GM18526 (cell line): Measurements from ENCODE around the gene FOXO6.

Experiments
- POLR2A ChIP-seq: IDR thresholded peaks from 3 replicates; pipeline ENCODE4 v1.6.1; 2011; ENCODE audit not compliant: insufficient read length; ENCODE audit errors: extremely low read depth

FOXO6 gene

GRCh38 chr1:41394959-41395956, 34.0 kb downstream of the FOXO6 start:
- TF ChIP-seq POLR2A = no peak

GRCh38 chr1:41396084-41396483, 34.9 kb downstream of the FOXO6 start:
- TF ChIP-seq POLR2A = no peak

- TF ChIP-seq POLR2A = no peak
These were observed 35.8 kb downstream of the FOXO6 start for GRCh38 chr1:41397020-41397419.

GRCh38 chr1:41397753-41398330, 36.6 kb downstream of the FOXO6 start:
- no peak for TF ChIP-seq POLR2A

- TF ChIP-seq POLR2A = no peak
These were observed 38.0 kb downstream of the FOXO6 start for GRCh38 chr1:41399145-41399795.

GRCh38 chr1:41400225-41400624, 39.0 kb downstream of the FOXO6 start:
- no peak for TF ChIP-seq POLR2A

GRCh38 chr1:41401899-41402298, 40.7 kb downstream of the FOXO6 start:
- TF ChIP-seq POLR2A = no peak

- no peak for TF ChIP-seq POLR2A
These were observed 43.1 kb downstream of the FOXO6 start for GRCh38 chr1:41404308-41404761.

- TF ChIP-seq POLR2A = no peak
These were observed 46.5 kb downstream of the FOXO6 start for GRCh38 chr1:41407664-41408252.

- TF ChIP-seq POLR2A = no peak
These were observed 47.5 kb downstream of the FOXO6 start for GRCh38 chr1:41408691-41409090.

GRCh38 chr1:41409825-41410224, 48.6 kb downstream of the FOXO6 start:
- no peak for TF ChIP-seq POLR2A

- TF ChIP-seq POLR2A = no peak
These were observed 49.2 kb downstream of the FOXO6 start for GRCh38 chr1:41410462-41410861.

GRCh38 chr1:41411229-41411628, 50.0 kb downstream of the FOXO6 start:
- no peak for TF ChIP-seq POLR2A

- no peak for TF ChIP-seq POLR2A
These were observed 51.5 kb downstream of the FOXO6 start for GRCh38 chr1:41412748-41413147.

GRCh38 chr1:41413748-41414281, 52.6 kb downstream of the FOXO6 start:
- no peak for TF ChIP-seq POLR2A
